Skeletal muscle cell (primary cell): ENCODE data around the gene PRPF40B.

Experiments
- DNase-seq: peaks from one replicate; pipeline ENCODE4 v3.0.0-alpha.2; 2010; ENCODE audit warnings: low read depth
- H3K4me3 ChIP-seq: 2 replicates; pipeline ENCODE4 v1.5.1; 2011; ENCODE audit warnings: low read depth, mild to moderate bottlenecking, control low read depth, low read length, moderate library complexity

PRPF40B gene

GRCh38 chr12:49652921-49653520 lies 29.7 kb downstream of the PRPF40B start:
- DNase-seq: no peak
- H3K4me3 ChIP-seq: no peak overlapping the region

DNA sequence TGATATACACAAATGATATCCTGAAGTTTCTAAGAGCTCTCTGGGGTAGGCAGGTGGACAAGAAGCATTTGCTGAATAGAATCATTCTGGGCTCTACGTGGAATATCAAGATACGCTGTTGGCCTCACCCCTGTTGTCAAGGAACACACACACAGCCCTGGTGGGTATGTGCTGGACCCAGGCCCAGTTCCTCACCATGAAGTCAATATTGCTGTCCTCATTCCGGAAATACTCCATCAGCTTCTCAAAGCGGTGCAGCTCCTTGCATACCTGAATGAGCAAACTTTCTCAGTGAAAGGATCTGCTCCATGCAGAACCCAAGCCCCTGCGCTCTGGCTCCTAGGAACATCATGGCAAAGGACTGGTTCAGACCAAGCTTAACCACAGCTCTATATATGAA lies 31.4 kb downstream of the PRPF40B start:
- no peak overlapping the region for H3K4me3 ChIP-seq
- DNase-seq: no peak

DNA sequence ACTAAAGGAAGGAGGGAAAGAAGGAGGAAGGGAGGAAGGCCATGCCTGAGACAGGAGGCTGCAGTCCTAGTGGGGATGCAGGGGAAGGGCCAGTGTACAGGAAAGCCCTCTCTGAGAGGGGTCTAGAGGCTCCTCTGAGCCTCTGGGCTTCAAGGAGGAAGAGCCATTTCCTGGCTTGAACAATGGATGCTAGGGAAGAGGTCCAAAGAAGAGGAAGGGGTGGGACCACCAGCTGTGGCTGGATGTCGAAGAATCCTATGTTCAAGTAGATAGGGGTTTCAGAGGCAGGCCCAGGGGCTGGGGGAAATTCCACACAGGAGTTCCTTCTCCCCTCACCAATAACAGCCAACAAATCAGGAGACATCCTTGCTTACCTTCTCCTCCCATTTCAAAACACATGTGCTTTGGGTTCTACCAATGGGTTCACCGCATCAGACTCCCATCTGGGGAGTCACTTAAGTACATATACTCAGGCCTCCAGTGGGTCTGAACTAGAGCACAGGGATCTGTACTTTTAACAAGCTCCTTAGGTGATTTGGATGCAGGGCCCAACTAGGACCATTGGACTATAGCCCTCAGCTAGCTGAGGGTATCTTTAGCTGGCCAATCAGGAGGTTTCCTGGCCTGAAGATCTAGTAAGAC lies 32.4 kb downstream of the PRPF40B start:
- no peak overlapping the region for H3K4me3 ChIP-seq
- DNase-seq: no peak

DNA sequence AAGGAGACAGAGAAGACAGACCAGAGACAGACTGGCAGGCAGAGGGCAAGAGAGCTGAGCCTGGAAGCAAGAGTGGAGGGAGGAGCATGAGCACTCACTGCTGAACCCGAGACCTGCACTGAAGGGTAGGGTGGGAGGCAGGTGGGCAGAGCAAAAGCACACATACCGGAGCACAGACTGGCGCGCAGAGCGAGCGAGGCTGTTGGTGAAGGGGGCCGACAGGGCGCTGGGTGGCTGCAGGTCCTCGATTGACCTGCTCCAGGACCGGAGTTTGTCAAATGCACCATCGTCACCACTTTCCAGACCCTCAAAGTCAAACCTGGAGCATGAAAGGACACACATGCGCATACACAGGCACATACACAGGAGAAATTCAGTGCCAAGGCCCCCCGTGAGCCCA lies 34.9 kb downstream of the PRPF40B start:
- DNase-seq: no peak
- no peak overlapping the region for H3K4me3 ChIP-seq

DNA sequence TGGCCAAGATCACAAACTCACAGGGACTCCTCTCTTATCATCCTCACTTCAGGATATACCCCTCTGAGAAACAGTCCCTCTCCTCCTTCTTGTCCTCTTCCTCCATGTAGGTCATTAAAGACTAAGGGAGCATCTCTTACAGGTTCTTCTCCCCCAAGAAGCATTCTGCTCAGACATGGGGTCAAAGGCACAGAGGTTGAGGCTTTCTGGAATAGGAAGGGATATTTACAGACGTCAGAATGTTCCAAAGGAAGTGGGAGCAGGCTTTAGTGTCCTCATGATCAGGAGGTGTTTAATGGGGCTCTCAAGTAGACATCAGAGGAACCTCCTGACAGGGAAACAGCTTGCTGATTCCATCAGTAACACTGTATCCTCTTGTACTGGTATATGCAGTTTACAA lies 36.4 kb downstream of the PRPF40B start:
- DNase-seq: no peak
- no peak overlapping the region for H3K4me3 ChIP-seq

DNA sequence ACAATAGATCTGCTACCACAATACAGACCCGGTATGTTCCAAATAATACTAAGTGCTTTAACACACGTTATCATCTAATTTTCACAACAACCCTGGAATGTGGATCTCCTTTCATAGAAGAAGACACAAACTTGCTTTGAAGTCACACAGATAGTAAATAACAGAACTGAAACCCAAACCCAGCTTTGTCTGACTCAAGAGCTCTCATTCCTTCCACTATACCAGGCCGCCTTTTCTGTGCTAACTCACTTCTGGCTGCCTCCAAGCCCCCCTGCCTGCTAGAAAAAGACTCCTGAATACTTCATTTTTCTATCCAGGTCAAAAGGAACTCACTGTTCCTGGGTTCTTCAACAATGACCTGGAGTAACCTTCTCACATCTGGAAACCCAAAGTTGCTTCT lies 37.8 kb downstream of the PRPF40B start:
- H3K4me3 ChIP-seq: no peak overlapping the region
- DNase-seq: no peak

DNA sequence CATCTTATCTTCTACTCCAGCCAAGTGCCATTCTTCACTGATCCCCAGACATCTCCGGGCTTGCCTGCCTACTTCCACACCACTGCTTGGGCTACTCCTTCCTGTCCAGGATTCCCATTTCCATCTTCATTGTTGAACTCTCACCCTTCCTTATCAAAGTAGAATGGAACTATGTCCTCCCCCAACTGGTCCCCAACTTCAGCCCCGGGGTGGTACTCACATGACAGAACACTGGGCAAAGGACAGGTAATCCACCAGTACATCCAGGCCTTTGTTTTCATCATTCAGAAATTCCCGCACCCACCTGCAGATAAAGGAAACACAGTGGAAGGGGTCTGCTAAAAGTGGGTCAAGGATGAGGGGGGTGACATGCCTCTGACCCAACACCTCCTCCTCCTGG lies 38.4 kb downstream of the PRPF40B start:
- no peak overlapping the region for H3K4me3 ChIP-seq
- no peak for DNase-seq

GRCh38 chr12:49662998-49663843 lies 39.9 kb downstream of the PRPF40B start:
- H3K4me3 ChIP-seq: no peak overlapping the region
- peak; percentile 73 for DNase-seq

DNA sequence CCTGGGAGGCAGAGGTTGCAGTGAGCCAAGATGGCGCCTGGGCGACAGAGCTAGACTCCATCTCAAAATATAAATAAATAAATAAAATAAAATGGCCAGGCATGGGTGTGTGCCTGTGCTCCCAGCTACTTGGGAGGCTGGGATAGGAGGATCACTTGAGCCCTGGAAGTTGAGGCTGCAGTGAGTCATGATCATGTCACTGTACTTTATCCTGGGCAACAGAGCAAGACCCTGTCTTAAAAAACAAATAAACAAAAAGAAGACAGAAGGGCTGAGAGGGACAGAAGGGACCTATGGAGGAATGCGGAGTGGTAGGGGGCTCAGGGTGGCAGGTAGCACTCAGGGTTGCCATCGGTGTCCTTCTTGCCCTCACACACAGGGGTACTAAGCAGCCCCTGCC lies 40.8 kb downstream of the PRPF40B start:
- DNase-seq: no peak
- H3K4me3 ChIP-seq: no peak overlapping the region

DNA sequence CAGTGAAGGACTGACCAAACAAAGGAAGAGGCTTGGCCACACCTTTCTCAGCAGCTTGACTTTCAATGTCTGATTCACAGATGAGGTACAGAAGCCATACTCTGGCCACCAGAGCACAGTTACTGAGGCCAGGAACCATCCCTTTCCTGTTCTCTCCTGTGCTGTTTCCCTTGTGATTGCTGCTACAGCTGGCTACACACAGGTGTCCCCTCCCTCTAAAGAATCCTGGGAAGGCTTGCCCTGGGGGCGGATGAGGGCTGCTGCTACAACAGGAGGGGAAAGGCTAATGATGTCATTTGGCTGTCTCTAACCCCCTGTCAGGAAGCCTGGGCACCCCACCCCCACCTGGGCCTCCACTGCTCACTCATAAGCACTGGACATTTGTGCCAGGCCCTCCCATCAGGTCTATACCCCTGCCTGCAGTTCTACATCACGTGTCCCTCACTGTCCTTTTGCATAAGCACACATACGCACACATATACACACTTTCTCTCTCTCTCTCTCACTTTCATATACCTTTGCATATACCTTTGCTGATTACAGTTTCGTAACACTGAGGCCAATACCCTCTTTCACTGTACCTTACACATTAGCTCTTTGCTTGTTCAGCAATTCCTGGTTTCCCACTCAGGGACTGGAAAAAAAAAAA lies 41.4 kb downstream of the PRPF40B start:
- no peak for DNase-seq
- no peak overlapping the region for H3K4me3 ChIP-seq

DNA sequence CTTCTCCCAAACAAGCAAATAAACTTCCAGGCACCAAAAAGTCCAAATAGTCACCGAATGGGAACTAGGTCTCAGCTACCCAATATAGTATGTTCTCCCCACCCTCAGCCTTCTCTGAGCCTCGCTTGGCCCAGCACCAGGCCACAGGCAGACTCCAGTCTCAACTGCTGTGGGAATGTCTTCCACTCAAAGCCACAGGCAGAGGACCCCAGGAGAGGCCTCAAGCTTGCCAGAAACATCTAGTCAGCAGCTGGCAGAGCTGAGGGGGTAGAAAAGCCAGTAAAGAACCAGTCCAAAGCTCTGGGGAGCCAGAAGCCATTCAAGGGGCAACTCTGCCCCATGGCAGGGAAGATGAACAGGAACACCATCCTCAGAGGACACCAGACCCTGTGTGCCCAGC lies 42.0 kb downstream of the PRPF40B start:
- DNase-seq: no peak

GRCh38 chr12:49666176-49666575 lies 42.8 kb downstream of the PRPF40B start:
- no peak overlapping the region for H3K4me3 ChIP-seq
- no peak for DNase-seq

More for the DNA sequence above, 42.0 kb downstream of the PRPF40B start:
- H3K4me3 ChIP-seq: no peak overlapping the region

- DNase-seq: no peak
- H3K4me3 ChIP-seq: no peak overlapping the region
Observed at GRCh38 chr12:49667325-49668090, 44.1 kb downstream of the PRPF40B start.

- H3K4me3 ChIP-seq: no peak overlapping the region
Observed at GRCh38 chr12:49669796-49670195, 46.4 kb downstream of the PRPF40B start.

DNA sequence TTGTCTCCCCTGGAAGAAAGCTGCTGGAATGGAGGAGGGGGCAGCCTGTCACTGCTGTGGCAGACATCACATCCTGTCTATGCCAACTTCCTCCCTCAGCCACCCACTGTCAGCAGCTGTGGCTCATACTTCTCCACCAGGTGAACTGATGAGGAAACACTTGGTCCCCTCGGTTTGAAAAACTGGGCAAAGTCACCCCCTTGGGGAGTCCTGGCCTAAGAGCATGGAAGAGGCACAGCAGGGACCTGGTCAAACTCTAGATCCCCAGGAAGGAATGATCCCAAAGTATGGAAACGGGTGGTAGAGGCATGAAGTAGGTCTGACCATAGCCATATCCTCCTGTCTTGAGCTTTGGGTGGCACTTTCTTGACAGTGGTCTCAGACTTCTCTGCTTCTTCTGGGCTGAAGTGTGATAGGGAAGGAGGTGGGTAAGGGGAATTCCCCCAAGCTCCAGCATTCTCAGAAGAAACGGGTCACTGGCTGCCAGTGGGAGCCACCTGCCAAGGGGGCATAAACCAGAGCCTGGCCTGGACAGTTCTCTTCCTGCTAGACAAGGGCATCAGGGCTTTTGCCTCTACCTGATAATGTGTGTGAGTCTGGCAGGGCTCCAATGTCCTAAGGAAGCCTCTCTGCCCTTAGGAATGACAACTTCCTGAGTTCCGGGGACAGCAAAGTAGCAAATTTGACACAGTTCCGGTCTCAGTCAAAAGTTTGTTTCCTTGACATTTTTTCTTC lies 47.8 kb downstream of the PRPF40B start:
- H3K4me3 ChIP-seq: no peak overlapping the region
- no peak for DNase-seq

More at GRCh38 chr12:49669796-49670195, 46.4 kb downstream of the PRPF40B start:
- no peak for DNase-seq

- no peak for DNase-seq
- H3K4me3 ChIP-seq: no peak overlapping the region
Observed at GRCh38 chr12:49672301-49673217, 49.2 kb downstream of the PRPF40B start.

- no peak overlapping the region for H3K4me3 ChIP-seq
- DNase-seq: peak; percentile 89
Observed at GRCh38 chr12:49673446-49674317, 50.3 kb downstream of the PRPF40B start.
